Duodenal mucosa (tissue), 2 donors: ENCODE data around the gene LAMB1.
"Not testable (repeated sequence)": the region's sequence is repeated elsewhere in the genome, so short reads cannot be mapped to it uniquely, and the experiment has no call there.

Experiments used
- H3K27ac ChIP-seq: one replicate; pipeline ENCODE4 v1.7.0; 2013; ENCODE audit warnings: low read depth, low read length
- H3K27me3 ChIP-seq, 2 donors: one replicate each; pipeline ENCODE4 v1.7.0; 2013; ENCODE audit warnings: low read length in 2 of 2, control low read depth in 1 of 2; ENCODE audit not compliant: insufficient read depth in 2 of 2, control insufficient read depth in 1 of 2
- H3K36me3 ChIP-seq, 2 donors: one replicate each; pipeline ENCODE4 v1.7.0; 2013; ENCODE audit warnings: low read length in 2 of 2, control low read depth in 1 of 2; ENCODE audit not compliant: insufficient read depth in 2 of 2, control insufficient read depth in 1 of 2
- H3K4me1 ChIP-seq, 2 donors: one replicate each; pipeline ENCODE4 v1.7.0; 2013; ENCODE audit warnings: low read length in 2 of 2, control low read depth in 1 of 2; ENCODE audit not compliant: insufficient read depth in 2 of 2, control insufficient read depth in 1 of 2
- H3K4me3 ChIP-seq, 2 donors: one replicate each; pipeline ENCODE4 v1.7.0; 2013; ENCODE audit warnings: low read length in 2 of 2, low read depth in 1 of 2
- H3K9ac ChIP-seq, 2 donors: one replicate each; pipeline ENCODE4 v1.7.0; 2013; ENCODE audit warnings: low read length in 2 of 2, low read depth in 1 of 2
- H3K9me3 ChIP-seq, 2 donors: one replicate each; pipeline ENCODE4 v1.7.0; 2013; ENCODE audit warnings: low read length in 2 of 2, control low read depth in 1 of 2; ENCODE audit not compliant: control insufficient read depth in 1 of 2

The LAMB1 gene

DNA sequence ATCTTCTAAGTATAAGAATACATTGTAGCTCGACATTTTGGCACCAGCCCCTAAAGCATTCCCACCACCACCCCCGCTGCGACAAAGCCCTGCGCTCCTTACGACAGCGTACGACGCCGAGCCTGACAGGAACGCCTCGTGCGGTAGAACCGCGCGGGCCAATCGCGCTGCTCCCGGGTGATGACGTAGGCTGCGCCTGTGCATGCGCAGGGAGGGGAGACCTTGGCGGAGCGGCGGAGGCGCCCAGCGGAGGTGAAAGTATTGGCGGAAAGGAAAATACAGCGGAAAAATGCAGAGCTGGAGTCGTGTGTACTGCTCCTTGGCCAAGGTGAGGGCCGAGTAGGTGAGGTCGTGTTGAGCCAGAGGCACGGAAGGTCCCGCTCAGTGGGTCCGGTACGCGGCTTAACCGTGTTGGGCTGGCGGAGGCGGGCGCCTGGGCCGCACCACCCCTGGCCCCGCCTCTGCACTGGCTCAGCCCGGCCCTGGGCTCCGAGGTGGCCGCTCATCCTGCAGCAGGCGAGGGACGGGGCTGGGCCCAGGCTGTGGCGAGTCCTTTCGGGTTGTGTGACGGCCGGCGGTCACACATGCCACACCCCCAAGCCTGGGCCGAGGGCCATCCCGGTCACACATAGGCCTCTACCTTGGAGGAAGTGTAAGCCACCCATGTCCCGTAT, 111.9 kb downstream of the LAMB1 start, which contains the start of gene DLD:
DLD (plus strand) TSS at position 222 of the 674 bp plus-strand sequence; CDS start at position 290, 68 bp downstream.
- Histone ChIP-seq H3K9me3 (no peaks in the 10 kb centered on the region), H3K9ac (peak within 1 kb of the TSS; percentile 77 to 99), H3K27me3 (no peaks in the 10 kb centered on the region), H3K4me3 (peak within 1 kb of the TSS; percentile 80 to 99), H3K27ac (peak within 1 kb of the TSS; percentile 94), H3K36me3 (peaks cover 10 to 28% of the 10 kb centered on the region in 2 donors), H3K4me1 (peaks cover 28 to 30% of the 10 kb centered on the region in 2 donors)

- H3K4me1 ChIP-seq: peaks cover 28 to 30% of the 10 kb centered on the region in 2 donors
- no peaks in the 10 kb centered on the region for H3K9me3 ChIP-seq
- H3K9ac ChIP-seq: peak overlapping the region; percentile 77 to 99
- no peaks in the 10 kb centered on the region for H3K27me3 ChIP-seq
- peak overlapping the region; percentile 80 to 99 for H3K4me3 ChIP-seq
- H3K36me3 ChIP-seq: peaks cover 7 to 22% of the 10 kb centered on the region in 2 donors
- H3K27ac ChIP-seq: peak overlapping the region; percentile 94
These were observed 112.4 kb downstream of the LAMB1 start for GRCh38 chr7:107890493-107890961.

GRCh38 chr7:107889992-107890391, 113.0 kb downstream of the LAMB1 start:
- Histone ChIP-seq H3K36me3 (peaks cover 2 to 17% of the 10 kb centered on the region in 2 donors), H3K4me3 (no peak overlapping the region), H3K9ac (no peak overlapping the region)

GRCh38 chr7:107887827-107888226, 115.1 kb downstream of the LAMB1 start:
- not testable (repeated sequence) for H3K4me3 ChIP-seq, H3K9ac ChIP-seq, H3K36me3 ChIP-seq, H3K27me3 ChIP-seq, H3K9me3 ChIP-seq, H3K27ac ChIP-seq
- H3K4me1 ChIP-seq: peaks cover 10 to 21% of the 10 kb centered on the region in 2 donors

More at GRCh38 chr7:107889992-107890391, 113.0 kb downstream of the LAMB1 start:
- H3K9me3 ChIP-seq: no peaks in the 10 kb centered on the region
- H3K27ac ChIP-seq: no peak overlapping the region
- H3K4me1 ChIP-seq: peaks cover 28 to 30% of the 10 kb centered on the region in 2 donors
- H3K27me3 ChIP-seq: no peaks in the 10 kb centered on the region

GRCh38 chr7:107884066-107884818, 118.7 kb downstream of the LAMB1 start:
- Histone ChIP-seq H3K36me3 (no peaks in the 10 kb centered on the region), H3K4me1 (peaks cover 0 to 1% of the 10 kb centered on the region in 2 donors), H3K9ac (no peak overlapping the region), H3K27ac (no peak overlapping the region), H3K9me3 (no peaks in the 10 kb centered on the region), H3K27me3 (peaks cover 3% of the 10 kb centered on the region in 2 donors), H3K4me3 (no peak overlapping the region)

DNA sequence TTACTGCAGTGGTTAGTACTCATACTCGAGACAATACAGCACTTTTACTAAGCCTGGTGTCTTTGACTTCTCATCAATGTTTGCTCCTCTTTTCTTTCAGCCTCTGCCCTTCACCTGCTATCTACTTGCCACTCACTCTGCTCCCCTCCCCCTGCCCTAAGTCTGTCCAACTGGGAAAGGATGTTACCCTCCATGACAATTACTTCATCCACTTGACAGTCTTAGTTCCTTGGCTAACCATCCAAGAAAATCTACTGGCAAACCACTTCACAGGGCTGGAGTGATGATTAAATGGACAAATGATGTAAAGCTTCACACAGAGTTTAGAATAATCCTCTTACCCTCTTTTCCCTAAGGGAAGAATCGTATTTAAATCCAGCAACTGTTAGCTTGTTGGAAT, 120.2 kb downstream of the LAMB1 start:
- no peak overlapping the region for H3K4me3 ChIP-seq
- peaks cover 3% of the 10 kb centered on the region in 2 donors for H3K27me3 ChIP-seq
- no peak overlapping the region for H3K9ac ChIP-seq
- no peaks in the 10 kb centered on the region for H3K9me3 ChIP-seq
- H3K27ac ChIP-seq: no peak overlapping the region
- H3K4me1 ChIP-seq: peaks cover 0 to 3% of the 10 kb centered on the region in 2 donors
- no peaks in the 10 kb centered on the region for H3K36me3 ChIP-seq

GRCh38 chr7:107879400-107880035, 123.4 kb downstream of the LAMB1 start:
- H3K9me3 ChIP-seq: no peaks in the 10 kb centered on the region
- peaks cover 3 to 4% of the 10 kb centered on the region in 2 donors for H3K4me1 ChIP-seq
- no peaks in the 10 kb centered on the region for H3K36me3 ChIP-seq
- H3K27ac ChIP-seq: no peak overlapping the region
- peaks cover 3% of the 10 kb centered on the region in 2 donors for H3K27me3 ChIP-seq
- no peak overlapping the region for H3K4me3 ChIP-seq
- H3K9ac ChIP-seq: no peak overlapping the region

DNA sequence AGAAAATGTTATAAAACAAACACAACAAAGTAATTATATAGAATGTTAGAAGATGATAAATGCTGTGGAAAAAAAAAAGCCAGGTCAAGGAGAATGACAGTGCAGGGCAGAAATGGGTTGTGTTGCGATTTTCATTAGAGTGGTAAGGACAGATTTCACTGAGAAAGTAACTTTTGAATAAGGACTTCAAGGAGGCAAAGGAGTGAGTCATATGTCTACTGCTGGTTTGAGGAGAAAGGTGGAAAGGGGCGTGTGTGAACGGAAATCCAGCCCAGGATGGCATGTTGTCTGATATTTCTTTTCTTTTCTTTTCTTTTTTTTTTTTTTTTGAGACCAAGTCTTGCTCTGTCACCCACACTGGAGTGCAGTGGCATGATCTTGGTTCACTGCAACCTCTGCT, 124.3 kb downstream of the LAMB1 start:
- Histone ChIP-seq H3K9ac (no peak overlapping the region), H3K4me3 (no peak overlapping the region), H3K36me3 (no peaks in the 10 kb centered on the region), H3K4me1 (peaks cover 3 to 4% of the 10 kb centered on the region in 2 donors), H3K9me3 (no peaks in the 10 kb centered on the region), H3K27ac (no peak overlapping the region), H3K27me3 (peaks cover 3% of the 10 kb centered on the region in 2 donors)

DNA sequence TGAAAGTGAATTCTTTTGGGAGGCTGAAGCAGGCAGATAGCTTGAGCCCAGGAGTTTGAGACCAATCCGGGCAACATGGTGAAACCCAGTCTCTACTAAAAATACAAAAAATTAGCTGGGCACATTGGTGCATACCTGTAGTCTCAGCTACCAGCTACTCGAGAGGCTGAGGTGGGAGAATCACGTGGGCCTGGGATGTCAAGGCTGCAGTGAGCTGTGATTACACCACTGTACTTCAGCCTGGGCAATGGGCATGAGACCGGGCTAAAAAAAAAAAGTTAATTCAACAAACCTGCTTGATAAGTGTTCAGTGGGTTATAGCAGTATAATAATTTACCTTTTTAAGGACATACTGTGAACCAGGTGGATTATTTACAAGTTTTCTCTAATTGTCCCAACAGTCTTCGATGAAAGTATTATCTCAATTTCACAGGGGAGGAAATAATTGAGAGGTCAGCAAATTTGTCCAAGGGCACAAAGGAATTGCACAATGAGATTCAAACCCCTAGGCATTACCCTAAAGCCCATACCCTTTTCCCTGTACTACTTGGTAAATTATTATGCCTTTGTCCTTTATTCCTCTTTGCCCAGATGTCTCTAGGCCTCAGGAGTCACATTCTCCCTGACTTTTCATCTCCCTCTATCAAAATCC, 125.1 kb downstream of the LAMB1 start:
- Histone ChIP-seq H3K9ac (no peak overlapping the region), H3K9me3 (no peaks in the 10 kb centered on the region), H3K36me3 (no peaks in the 10 kb centered on the region), H3K4me3 (no peak overlapping the region), H3K27me3 (peaks cover 3% of the 10 kb centered on the region in 2 donors), H3K4me1 (peaks cover 3 to 4% of the 10 kb centered on the region in 2 donors), H3K27ac (no peak overlapping the region)
